HCT116 (cell line): Measurements from ENCODE around the gene CDH16. TPM values are rescaled to one million over a fixed set of nuclear protein-coding genes. Genes with fewer than 3 reads are reported as not detected.

Source experiments
- ATAC-seq: fragments of 200-7000 bp; cut with Tn5 transposase; 2 replicates; pipeline ENCODE4 v1.9.1; 2020; ENCODE audit warnings: mild to moderate bottlenecking, moderate library complexity
- BruUV-seq: library from RNA; stranded (reverse); fragments of 400-500 nt; replicated peaks from 2 replicates; lab custom pipeline; 2021; lab: Mats Ljungman, UMichigan
- CTCF ChIA-PET: fragments of 300-600 bp; sonication (Branson Sonifier 250); formaldehyde crosslinking; loops from one replicate; lab custom pipeline; 2021; ENCODE audit warnings: antibody characterized with exemption; lab: Charles Lee
- POLR2A ChIA-PET: fragments of 300-600, 350-600 bp; sonication (Branson Sonifier 250); formaldehyde crosslinking; loops from one replicate; lab custom pipeline; 2021; ENCODE audit warnings: antibody characterized with exemption; lab: Charles Lee
- RAD21 ChIA-PET, 2 experiments: fragments of 300-600 bp; sonication (Branson Sonifier 250); formaldehyde crosslinking; loops; one replicate each; lab custom pipeline; 2023; ENCODE audit warnings: low total read pairs in 2 of 2; ENCODE audit not compliant: uncharacterized antibody in 2 of 2, unreplicated experiment in 2 of 2, low non-redundant PET in 1 of 2; lab: Charles Lee
- DNase-seq: peaks from one replicate; pipeline ENCODE4 v3.0.0-alpha.2; 2010; ENCODE audit warnings: low read depth, low spot score
- H2AFZ ChIP-seq: fragments of 200-600 bp; shearing (Covaris generic), sonication (generic); 2 replicates; pipeline ENCODE4 v1.6.1; 2017; ENCODE audit warnings: low read depth, mixed run types, mixed read lengths, antibody characterized with exemption, low read length; ENCODE audit not compliant: poor library complexity, severe bottlenecking
- H3K27ac ChIP-seq: 2 replicates; pipeline ENCODE4 v1.5.1; 2012; ENCODE audit warnings: low read depth, low read length
- H3K27me3 ChIP-seq: fragments of 200-600 bp; sonication (generic); 2 replicates; pipeline ENCODE4 v1.6.1; 2016; ENCODE audit warnings: mixed run types, low read length, mixed read lengths; ENCODE audit not compliant: insufficient read depth
- H3K36me3 ChIP-seq, 2 experiments: fragments of 200-500 bp in 1 of 2; fragments of 200-600 bp in 1 of 2; sonication (Bioruptor generic) in 1 of 2; sonication (generic) in 1 of 2; 2 replicates each; pipeline versions ENCODE4 v1.5.1 to v1.6.1; 2014 to 2016; ENCODE audit warnings: low read length in 2 of 2, inconsistent platforms in 1 of 2, mixed read lengths in 1 of 2, mixed run types in 1 of 2; ENCODE audit not compliant: insufficient read depth in 2 of 2, control insufficient read depth in 1 of 2
- H3K4me1 ChIP-seq, 2 experiments: fragments of 200-600 bp in 1 of 2; sonication (generic) in 1 of 2; 2 replicates each; pipeline versions ENCODE4 v1.5.1 to v1.6.1; 2012 to 2017; ENCODE audit warnings: low read length in 2 of 2, inconsistent platforms in 1 of 2, mild to moderate bottlenecking in 1 of 2, mixed read lengths in 1 of 2, mixed run types in 1 of 2, moderate library complexity in 1 of 2; ENCODE audit not compliant: insufficient read depth in 2 of 2, control insufficient read depth in 1 of 2
- H3K4me2 ChIP-seq: fragments of 200-600 bp; sonication (generic); 2 replicates; pipeline ENCODE4 v1.6.1; 2017; ENCODE audit warnings: mixed run types, low read length, mixed read lengths
- H3K4me3 ChIP-seq, 2 experiments: fragments of 200-600 bp in 1 of 2; sonication (generic) in 1 of 2; replicated peaks in 1 of 2; 2 replicates each; pipeline ENCODE4 v1.5.1; 2011 to 2016; ENCODE audit warnings: low read length in 2 of 2, control low read depth in 1 of 2, low read depth in 1 of 2, mild to moderate bottlenecking in 1 of 2, mixed read lengths in 1 of 2, mixed run types in 1 of 2
- H3K79me2 ChIP-seq: fragments of 200-600 bp; sonication (generic); 2 replicates; pipeline ENCODE4 v1.6.1; 2017; ENCODE audit warnings: mild to moderate bottlenecking, mixed run types, low read length, moderate library complexity, mixed read lengths; ENCODE audit not compliant: insufficient read depth
- H3K9ac ChIP-seq: fragments of 200-600 bp; sonication (generic); 2 replicates; pipeline ENCODE4 v1.6.1; 2016; ENCODE audit warnings: low read length, mixed read lengths
- H3K9me2 ChIP-seq: fragments of 200-600 bp; sonication (generic), shearing (Covaris generic); 2 replicates; pipeline ENCODE4 v1.6.1; 2017; ENCODE audit warnings: mixed run types, mild to moderate bottlenecking, moderate library complexity; ENCODE audit not compliant: insufficient read depth
- H3K9me3 ChIP-seq, 2 experiments: fragments of 200-500 bp in 1 of 2; fragments of 200-600 bp in 1 of 2; sonication (Bioruptor generic) in 1 of 2; sonication (generic) in 1 of 2; 2 replicates each; pipeline ENCODE4 v1.6.1; 2014 to 2017; ENCODE audit warnings: low read length in 2 of 2, mixed read lengths in 2 of 2, inconsistent platforms in 1 of 2, low read depth in 1 of 2, mild to moderate bottlenecking in 1 of 2, mixed run types in 1 of 2, moderate library complexity in 1 of 2; ENCODE audit not compliant: control insufficient read depth in 1 of 2, insufficient read depth in 1 of 2
- H4K20me1 ChIP-seq: fragments of 200-600 bp; sonication (generic), shearing (Covaris generic); 2 replicates; pipeline ENCODE4 v1.6.1; 2017; ENCODE audit warnings: mixed run types, mild to moderate bottlenecking, moderate library complexity; ENCODE audit not compliant: insufficient read depth
- EGR1 ChIP-seq: IDR thresholded peaks from 2 replicates; pipeline ENCODE4 v1.6.1; 2012; ENCODE audit warnings: low read depth
- ELF1 ChIP-seq: IDR thresholded peaks from 2 replicates; pipeline ENCODE4 v1.6.1; 2012; ENCODE audit warnings: low read depth, borderline replicate concordance
- FOSL1 ChIP-seq: IDR thresholded peaks from 2 replicates; pipeline ENCODE4 v1.6.1; 2012; ENCODE audit warnings: low read depth
- POLR2A ChIP-seq: IDR thresholded peaks from 2 replicates; pipeline ENCODE4 v1.7.0; 2011; ENCODE audit warnings: borderline replicate concordance; ENCODE audit not compliant: insufficient read depth, insufficient read length; ENCODE audit errors: extremely low read depth
- RAD21 ChIP-seq: IDR thresholded peaks from 2 replicates; pipeline ENCODE4 v1.6.1; 2012; ENCODE audit warnings: low read depth, mild to moderate bottlenecking
- REST ChIP-seq: IDR thresholded peaks from 2 replicates; pipeline ENCODE4 v1.6.1; 2012; ENCODE audit warnings: low read depth
- SIN3A ChIP-seq: IDR thresholded peaks from 2 replicates; pipeline ENCODE4 v1.6.1; 2012; ENCODE audit warnings: low read depth
- SRF ChIP-seq: IDR thresholded peaks from 2 replicates; pipeline ENCODE4 v1.6.1; 2012; ENCODE audit warnings: low read depth
- ZBTB33 ChIP-seq: IDR thresholded peaks from 2 replicates; pipeline ENCODE4 v1.6.1; 2011; ENCODE audit warnings: mild to moderate bottlenecking, low read length, moderate library complexity; ENCODE audit not compliant: insufficient replicate concordance; ENCODE audit errors: extremely low read depth
- intact Hi-C: fragments of 100-400 bp; cut with micrococcal nuclease; formaldehyde crosslinking; loops from 2 replicates; pipeline ENCODE4 v1.10.0; 2022
- total RNA-seq: library from RNA; stranded (reverse); gene quantifications from one replicate; pipeline ENCODE4 v1.2.1, GENCODE V29; 2021; ENCODE audit not compliant: unreplicated experiment

CDH16 gene
- total RNA-seq, 1 experiment from 2014 or later: not detected

- ChIA-PET CTCF (interaction anchor here (1.0 to 1.9 kb wide), 2 partner anchors 9 to 14 kb away, joined by 3 to 10 read pairs; no protein-coding TSS in a partner anchor), RAD21 (no interaction called here), POLR2A (interaction anchor here (0.8 kb wide), 1 partner anchor 9 kb away, joined by 3 read pairs; no protein-coding TSS in a partner anchor)
- H3K27ac ChIP-seq: no peak overlapping the region
- no peaks in the 10 kb centered on the region for H3K9me3 ChIP-seq
- H3K9me2 ChIP-seq: no peaks in the 10 kb centered on the region
- peaks cover 10 to 15% of the 10 kb centered on the region in 2 experiments for H3K4me1 ChIP-seq
- TF ChIP-seq FOSL1: no peak
- DNase-seq (no peak), ATAC-seq (no peak)
- peaks cover 12 to 24% of the 10 kb centered on the region in 2 experiments; a peak in 3 of 4 replicates for H3K36me3 ChIP-seq
- H3K4me2 ChIP-seq: peak overlapping the region; percentile 98
- H3K79me2 ChIP-seq: peaks cover 23% of the 10 kb centered on the region; the same call in 1 of the 2 replicates
- no peak overlapping the region for H3K9ac ChIP-seq
- H2AFZ ChIP-seq: no peak overlapping the region
- intact Hi-C loops: no loop called here
- H3K4me3 ChIP-seq: peak overlapping the region in 1 of 2 experiments; percentile 95; a peak in 2 of 4 replicates
- no TSS peak for BruUV-seq
- no peaks in the 10 kb centered on the region for H3K27me3 ChIP-seq
- no peaks in the 10 kb centered on the region for H4K20me1 ChIP-seq
Measured at GRCh38 chr16:66881964-66882508, 36.6 kb downstream of the CDH16 start.

GRCh38 chr16:66881560-66881959 is 37.1 kb downstream of the CDH16 start:
- H3K9me3 ChIP-seq: no peaks in the 10 kb centered on the region
- no TSS peak for BruUV-seq
- intact Hi-C loops: no loop called here
- ChIA-PET CTCF (interaction anchor here (0.9 to 2.1 kb wide), 6 partner anchors 11 to 141 kb away, joined by 3 to 20 read pairs (median 8); partner anchors contain the start of gene NAE1), POLR2A (interaction anchor here (0.8 kb wide), 1 partner anchor 9 kb away, joined by 3 read pairs; no protein-coding TSS in a partner anchor), RAD21 (no interaction called here)
- H3K4me1 ChIP-seq: peaks cover 10 to 15% of the 10 kb centered on the region in 2 experiments
- H3K79me2 ChIP-seq: peaks cover 23% of the 10 kb centered on the region; the same call in 1 of the 2 replicates
- no peak for ATAC-seq
- no peak for DNase-seq
- no peaks in the 10 kb centered on the region for H4K20me1 ChIP-seq
- no peaks in the 10 kb centered on the region for H3K9me2 ChIP-seq
- H3K36me3 ChIP-seq: peaks cover 12 to 21% of the 10 kb centered on the region in 2 experiments; a peak in 3 of 4 replicates
- peak overlapping the region; percentile 87 to 95 for H3K4me3 ChIP-seq
- no peak for TF ChIP-seq SRF
- no peak for TF ChIP-seq POLR2A
- no peak for TF ChIP-seq EGR1
- TF ChIP-seq SIN3A: no peak
- TF ChIP-seq ZBTB33: no peak
- TF ChIP-seq REST: no peak
- TF ChIP-seq RAD21: no peak
- no peak for TF ChIP-seq ELF1
- no peak overlapping the region for H3K27ac ChIP-seq
- H3K4me2 ChIP-seq: peak overlapping the region; percentile 98
- H3K9ac ChIP-seq: peak overlapping the region; percentile 81
- no peak overlapping the region for H2AFZ ChIP-seq
- H3K27me3 ChIP-seq: no peaks in the 10 kb centered on the region
